ENCODE data around the gene CMTR2.

DNA sequence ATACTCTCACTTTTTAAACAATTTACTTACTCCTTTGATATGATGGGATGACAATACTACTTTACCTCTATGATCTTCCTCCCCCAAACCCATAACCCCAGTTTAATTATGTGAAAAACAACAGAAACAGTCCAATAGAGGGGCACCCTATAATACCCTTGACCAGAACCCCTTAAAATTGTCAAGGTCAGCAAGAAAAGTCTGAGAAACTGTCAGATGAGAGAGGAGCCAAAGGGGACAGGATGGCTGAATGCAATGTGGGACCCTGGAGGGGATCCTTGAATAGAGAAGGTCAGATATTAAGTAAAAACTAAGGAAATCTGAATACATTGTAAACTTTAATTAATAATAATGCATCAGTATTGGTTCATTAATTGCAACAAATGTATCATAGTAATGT, 42.9 kb downstream of the CMTR2 start:
- TF ChIP-seq EZH2 (IDR thresholded peaks at IDR 0.05; ENCODE audit: insufficient read depth, poor library complexity, severe bottlenecking) (no peak), EZH2phosphoT487 (IDR thresholded peaks at IDR 0.05; ENCODE audit: insufficient read depth, low read depth) (no peak)
